Stimulated activated CD8-positive, alpha-beta memory T cell treated with anti-CD3 and anti-CD28 coated beads, Interleukin-12 subunit alpha, Interleukin-12 subunit beta, amount 100 ng/mL, for 24 hours (primary cell): ENCODE measurements around the gene SWSAP1.
"Not testable (repeated sequence)": the region's sequence is repeated elsewhere in the genome, so short reads cannot be mapped to it uniquely, and the experiment has no call there.

Source experiments
- DNase-seq: peaks from one replicate; pipeline ENCODE4 v3.0.0-alpha.2; 2020; ENCODE audit errors: extremely low read depth

SWSAP1 gene

DNA sequence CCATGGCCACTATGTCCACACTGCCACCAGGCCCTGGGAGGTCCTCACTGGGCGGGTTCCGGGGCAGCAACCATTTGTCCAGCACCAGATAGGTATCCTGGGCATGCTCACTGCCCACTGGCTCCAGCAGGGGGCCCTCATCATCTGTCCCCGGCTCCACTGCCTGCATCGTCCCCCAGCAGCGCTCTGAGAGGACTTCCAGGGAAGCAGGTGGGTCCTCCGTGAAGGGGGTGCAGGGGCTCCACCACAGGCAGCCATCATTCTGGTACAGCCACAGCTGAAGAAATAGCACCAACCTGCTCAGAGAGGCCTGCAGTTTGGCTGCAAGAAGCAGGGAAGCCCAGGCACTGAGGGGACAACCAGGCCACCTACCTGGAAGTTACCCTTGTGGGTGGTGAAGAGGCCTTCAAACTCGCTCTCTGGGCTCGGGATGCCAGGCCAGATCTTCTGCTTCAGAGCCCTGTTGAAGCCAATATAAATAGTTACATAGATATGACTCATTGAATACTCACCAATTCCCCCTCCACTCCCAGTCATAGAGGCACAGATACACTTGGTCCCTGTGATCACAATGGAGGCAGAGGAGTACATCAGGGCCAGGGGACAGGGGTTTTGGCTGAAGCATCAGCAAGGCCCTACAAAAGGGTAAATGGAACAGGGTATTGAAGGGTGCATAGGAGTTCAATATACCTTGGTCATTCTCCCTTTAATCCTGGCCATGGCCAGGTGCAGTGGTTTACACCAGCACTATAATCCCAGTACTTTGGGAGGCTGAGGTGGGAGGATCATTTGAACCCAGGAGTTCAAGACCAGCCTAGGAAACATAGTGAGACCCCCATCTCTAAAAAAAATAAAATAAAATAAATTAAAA is 4.1 kb downstream of the SWSAP1 start:
- DNase-seq: no peak

DNA sequence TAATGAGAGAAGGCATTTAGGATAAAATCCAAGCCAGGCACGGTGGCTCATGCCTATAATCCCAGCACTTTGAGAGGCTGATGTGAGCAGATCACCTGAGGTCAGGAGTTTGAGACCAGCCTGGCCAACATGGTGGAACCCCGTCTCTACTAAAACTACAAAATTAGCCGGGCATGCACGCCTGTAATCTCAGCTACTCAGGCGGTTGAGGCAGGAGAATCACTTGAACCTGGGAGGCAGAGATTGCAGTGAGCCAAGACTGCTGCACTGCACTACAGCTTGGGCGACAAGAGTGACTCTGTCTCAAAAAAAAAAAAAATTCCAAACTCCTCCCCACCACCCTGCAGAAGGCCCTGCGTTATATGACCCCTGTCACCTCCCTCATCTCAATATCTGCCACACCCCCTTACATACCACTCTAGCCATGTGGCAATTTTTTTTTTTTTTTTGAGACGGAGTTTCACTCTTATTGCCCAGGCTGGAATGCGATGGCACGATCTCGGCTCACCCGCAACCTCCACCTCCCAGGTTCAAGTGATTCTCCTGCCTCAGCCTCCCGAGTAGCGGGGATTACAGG is 4.9 kb downstream of the SWSAP1 start:
- DNase-seq: not testable (repeated sequence)

DNA sequence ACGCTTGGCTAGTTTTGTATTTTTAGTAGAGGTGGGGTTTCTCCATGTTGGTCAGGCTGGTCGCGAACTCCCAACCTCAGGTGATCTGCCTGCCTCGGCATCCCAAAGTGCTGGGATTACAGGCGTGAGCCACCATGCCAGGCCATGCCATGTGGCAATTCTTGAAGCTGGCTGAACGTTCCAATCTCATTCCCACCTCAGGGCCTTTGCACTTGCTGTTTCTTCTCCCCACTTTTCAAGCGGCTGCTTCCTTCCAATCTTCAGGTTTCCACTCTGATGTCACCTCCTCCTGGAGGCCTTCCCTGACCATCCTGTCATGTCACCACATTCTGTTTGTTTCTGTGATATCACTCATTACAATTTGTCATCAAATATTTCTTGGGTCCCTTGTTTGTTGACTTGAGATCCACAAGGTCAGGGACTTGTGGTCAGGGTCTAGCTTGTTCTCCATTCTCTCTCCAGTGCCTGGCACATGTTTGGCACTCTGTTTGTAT is 5.4 kb downstream of the SWSAP1 start:
- DNase-seq: no peak

DNA sequence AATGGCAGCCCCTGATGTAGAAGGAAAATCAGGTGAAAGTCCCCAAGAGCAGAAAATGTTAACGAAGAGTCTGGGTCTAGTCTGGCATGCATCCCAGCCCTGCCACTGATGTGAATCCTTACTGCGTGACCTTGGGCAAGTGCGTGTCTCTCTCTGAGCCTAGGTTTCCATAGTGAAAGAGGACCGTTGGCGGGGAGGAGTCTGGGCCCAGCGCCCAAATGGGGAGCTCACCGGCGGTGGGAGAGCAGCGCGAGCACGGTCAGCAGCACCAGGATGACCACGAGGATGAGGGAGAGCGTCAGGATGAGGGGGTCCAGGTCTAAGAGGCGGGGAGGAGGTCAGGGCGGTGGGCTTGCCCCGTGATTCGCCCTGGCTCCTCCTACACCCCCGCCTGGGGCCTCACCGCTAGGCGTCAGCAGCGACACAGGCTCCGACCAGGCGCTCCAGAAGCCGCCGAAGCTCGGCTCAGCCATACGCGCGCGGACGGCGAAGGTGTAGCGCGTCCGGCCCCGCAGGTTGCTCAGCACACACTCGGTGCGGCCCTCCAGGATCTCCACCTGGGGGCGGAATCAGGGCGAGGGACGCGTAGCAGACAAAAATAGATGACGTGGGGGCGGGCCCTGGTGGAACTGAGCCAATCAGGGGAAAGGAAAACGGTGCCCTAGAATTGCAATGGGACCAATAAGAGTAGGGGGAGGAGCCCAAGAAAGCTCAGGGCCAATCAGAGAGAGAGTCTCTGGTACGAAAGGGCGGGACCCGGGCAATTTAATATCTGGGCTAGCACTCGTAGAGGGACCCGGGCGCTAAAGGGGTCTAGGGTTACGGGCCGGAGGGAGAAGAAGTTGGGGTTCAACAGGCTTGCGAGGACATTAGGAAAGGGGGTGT is 6.4 kb downstream of the SWSAP1 start:
- DNase-seq: peak; percentile 82

DNA sequence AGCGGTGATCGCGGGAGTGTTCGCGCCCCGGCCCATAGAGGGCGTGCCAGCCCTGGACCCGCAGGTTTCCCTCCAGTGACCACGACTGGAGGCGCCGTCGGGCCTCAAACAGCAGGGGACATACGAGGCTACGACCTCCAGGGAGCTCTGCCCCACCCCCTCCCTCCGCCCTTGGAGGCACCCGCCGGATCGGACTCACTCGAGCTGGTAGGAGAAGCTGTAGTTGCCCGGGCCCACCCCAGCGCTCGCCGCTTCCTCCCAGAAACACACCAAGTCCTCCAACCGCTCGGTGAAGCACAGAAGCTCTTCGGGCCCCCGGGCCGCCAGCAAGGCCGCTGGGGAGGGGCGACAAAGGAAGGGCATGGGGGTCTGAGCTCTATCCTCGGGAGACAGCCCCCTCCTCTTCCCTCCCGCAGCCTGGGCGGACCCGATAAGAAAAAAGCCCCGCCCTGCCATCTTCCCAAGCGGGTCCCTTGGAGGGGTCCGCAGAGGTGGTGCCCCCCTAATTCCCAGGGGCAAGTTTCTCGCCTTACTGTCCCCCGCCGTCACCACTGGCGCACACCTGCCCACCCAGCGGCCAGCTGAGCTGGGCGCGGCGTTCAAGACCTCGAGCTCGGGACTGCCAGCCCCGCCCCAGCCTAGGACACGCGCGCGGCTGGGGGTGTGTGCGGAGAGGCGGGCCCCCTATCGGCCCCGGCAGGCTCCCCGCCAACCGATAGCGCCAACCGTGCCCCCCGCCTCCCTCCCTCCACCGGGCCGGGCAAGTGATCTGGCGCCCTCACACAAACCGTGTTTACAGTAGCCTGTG is 8.6 kb downstream of the SWSAP1 start:
- DNase-seq: no peak

DNA sequence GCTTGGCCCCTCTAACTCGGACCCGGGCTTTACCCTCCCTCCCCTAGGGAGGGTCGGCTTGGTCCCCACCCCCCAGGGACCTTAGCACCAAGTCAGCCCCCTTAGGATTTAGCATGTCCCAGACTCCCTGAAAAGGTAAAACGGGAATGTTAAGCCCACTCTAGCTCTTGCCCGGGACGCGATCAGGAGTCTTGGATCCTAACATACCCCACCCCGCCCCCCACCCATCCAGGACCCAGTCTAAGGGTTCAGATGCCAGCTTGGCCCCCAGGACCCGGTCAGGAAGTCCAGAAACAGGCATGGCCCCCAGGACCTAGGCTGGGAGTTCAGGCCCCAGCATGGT is 9.2 kb downstream of the SWSAP1 start:
- no peak for DNase-seq

DNA sequence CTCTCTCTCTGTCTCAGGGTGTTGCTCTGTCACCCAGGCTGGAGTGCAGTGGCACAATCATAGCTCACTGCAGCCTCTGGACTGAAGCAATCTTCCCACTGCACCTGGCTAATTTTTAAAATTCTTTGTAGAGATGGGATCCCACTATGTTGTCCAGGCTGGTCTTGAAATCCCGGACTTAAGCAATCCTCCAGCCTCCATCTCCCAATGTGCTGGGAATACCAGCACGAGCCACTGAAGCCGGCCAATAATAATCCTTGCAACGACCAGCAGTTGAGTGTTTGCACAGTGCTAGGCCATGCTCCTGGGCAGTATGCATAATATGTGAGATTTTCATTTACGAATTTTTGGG is 10.3 kb downstream of the SWSAP1 start:
- no peak for DNase-seq

DNA sequence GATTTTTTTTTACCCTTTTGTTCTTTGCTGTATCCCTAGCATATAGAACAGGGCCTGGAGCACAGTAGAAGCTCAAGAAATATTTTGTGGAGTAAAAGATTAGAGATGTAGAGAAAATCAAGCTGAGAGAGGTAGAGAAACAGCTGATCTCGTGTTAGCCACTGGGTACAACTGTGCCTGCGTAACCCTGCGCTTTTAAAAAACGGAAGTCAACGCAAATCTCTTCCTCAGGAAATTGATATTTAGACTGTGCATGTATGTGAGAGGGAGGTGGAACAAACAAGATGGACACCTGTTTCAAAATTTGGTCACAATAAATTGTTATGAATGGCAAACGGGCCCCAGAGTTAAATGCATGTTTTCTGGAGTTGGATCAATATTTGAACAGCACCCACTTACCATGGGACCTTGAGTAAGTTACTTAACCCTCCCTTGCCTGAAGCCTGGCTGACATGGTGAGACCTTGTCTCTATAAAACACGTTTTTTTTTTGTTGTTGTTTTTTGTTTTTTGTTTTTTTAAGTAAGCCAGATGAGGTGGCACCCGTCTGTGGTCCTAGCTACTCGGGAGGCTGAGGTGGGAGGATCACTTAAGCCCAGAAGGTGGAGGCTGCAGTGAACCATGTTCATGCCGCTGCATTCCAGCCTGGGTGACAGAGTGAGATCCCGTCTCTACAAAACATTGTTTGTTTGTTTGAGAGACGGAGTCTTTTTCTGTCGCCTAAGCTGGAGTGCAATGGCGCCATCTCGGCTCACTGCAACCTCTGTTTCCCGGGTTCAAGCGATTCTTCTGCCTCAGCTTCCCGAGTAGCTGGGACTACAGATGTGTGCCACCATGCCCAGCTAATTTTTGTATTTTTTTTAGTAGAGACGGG is 12.9 kb downstream of the SWSAP1 start:
- DNase-seq: no peak

DNA sequence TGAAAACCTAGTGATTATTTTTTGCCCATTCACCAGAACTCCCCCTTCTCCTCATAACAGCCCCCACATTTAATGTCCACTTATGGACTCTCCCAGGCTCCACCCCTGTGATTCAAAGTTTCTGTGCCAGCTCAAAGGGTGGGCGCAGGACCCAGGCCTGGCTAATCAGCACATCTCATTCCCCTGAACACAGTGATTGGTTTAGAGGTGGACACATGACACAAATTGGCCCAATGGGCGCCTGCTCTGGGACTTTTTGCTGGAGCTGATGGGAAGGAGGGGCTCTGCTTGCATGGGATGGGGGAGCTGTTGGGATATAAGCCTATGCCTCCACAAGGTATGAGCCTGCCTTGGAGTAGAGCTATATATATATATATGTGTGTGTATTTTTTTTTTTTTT is 15.9 kb downstream of the SWSAP1 start:
- no peak for DNase-seq

DNA sequence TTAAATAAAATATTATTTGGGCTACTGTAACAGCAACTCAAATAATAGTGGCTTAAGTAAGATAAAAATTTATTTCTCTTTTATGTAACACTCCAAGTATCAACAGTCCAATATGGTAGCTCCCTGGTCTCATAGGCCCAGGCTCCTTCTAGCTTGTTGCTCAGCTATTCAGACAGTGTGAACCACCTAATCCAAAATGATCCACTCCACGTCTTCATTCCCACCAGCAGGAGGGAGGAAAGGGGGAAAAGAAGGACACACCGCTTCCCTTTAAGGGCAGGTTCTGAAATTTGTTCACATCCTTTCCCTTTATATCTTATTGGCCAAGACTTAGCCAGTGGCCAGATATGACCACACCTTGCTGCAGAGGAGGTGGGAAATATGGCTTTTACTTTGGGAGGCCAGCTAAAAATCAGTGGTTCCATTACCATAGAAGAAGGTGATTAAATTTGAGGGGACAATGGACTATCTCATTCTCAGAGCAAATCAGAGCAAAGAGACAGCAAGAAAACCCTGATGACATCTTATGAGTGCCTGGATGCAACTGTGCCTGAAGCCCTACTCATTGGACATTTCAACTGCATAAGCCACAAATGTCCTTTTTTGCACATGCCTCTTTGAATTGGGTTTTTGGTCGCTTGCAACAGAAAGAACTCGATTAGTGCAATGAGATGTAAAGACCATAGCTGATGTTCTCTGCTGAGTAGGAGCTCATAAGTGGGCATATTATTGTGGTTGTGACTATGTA is 16.6 kb downstream of the SWSAP1 start:
- no peak for DNase-seq

DNA sequence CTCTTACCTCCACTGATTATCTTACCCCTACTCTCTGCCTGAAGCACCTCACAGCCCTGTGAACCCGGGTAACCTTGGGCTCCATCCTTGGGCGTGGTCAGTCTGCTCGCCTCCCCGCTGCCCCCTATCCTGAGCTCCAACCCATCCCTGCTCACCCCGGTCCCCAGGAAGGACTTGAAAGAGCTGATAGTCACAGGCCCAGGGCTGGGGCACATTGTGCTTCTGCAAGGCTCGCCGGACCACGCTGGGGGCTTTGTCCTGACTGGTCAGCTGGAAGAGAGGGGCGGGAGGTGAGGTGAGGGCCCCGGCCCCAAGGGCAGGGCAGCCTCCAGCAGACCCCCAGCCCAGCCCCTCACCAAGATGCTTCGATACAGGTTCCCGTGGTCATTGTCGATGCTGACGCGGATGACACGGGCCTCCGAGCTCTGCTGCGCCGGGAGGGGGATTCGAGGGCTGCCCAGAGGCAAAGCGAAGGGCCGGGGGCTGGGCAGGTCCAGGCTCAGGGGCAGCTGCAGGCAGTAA is 22.7 kb downstream of the SWSAP1 start:
- DNase-seq: no peak

DNA sequence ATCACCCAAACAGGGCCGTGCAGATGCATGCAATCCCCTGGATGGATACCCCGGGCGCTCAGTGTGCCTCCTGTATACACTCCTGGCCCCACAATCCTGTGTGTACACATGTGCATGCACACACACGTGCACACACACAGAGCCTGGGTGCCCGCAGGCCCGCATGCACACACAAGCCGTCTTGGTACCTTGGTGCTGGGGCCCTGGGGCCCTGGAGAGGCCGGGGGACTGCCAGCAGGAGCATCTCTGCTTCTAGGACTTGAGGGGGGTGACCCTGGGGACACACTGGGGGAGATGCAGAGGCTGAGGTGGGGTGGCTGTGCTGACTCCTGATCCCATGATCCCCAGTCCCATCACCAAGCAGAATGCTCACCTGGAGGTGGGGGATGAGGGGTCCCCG is 25.2 kb downstream of the SWSAP1 start:
- DNase-seq: no peak

DNA sequence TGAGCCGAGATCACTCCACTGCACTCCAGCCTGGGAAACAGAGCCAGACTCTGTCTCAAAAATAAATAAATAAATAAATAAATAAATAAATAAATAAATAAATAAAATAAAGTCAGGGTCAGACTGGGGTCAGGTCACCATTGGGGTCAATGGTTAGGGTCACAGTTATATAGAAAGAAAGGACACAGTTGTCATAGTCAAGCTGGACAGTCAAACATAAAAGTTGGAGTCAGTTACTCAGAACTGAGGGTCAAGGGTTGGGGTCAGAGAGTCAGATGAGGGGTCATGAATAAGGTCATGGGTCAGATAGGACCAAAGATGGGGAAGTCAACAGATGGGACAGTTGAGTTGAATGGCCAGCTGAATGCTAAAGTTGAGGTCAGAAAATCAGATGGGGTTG is 26.3 kb downstream of the SWSAP1 start:
- DNase-seq: no peak

DNA sequence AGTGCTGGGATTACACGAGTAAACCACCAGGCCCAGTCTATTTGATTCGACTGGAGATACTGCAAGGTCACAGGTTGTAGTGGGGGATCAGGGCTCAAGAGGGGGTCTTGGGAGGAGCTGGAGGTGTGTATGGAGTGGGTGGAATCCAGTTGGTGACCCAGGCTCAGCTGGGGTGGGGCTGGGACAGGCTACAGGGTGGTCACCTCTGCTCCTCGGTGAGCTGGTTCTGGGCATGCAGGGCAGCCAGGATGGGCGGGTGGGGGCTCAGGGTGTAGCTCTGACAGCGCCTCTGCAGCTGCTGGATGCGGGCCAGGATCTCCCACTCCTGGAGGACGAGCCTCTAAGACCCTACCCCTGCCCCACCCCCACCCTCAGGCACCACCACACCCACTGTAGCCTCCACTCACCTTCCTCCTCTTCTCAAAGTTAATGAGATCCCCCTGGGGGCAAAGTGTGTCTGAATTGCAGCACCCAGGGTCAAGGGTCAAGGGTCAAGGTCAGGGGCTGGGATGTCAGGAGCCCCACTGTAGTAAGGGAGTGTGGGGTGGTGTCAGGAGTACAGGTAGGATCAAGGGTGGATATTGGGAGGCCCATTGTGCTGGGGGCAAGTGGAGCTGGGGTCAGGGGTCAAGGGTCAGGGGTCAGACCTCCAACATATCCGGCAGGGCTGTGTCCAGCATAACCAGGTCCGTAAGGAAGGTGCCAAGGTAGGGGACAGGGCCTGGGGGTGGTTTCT is 27.5 kb downstream of the SWSAP1 start:
- DNase-seq: no peak

DNA sequence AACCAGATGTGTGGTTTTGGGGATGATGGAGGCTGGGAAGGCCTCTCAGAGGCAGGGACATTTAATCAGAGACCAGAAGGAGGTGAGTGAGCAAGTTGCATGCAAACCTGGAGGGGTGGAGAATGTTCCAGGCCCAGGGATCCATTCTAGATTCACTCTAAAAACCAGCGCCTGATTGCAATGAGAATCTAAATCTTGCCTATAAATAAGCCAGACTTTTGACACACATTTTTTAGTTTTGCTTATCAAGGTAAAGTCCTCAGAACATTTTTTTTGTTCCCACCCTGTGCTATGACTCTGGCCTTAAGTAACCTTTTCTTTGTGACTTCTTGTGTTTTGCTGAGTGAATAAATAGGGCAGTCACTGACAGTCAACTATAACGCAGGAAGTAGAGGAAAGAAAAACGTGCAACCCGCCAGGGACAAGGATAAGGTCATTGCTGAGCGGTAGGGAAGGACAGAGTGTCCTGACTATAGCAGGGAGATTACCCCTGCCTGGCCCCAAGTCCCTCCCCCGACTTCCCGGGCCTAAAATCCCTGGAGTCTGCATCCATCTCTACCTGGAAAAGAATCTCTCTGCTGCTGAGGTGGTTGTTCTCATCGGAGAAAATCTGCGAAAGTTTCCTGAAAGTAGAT is 30.2 kb downstream of the SWSAP1 start:
- DNase-seq: no peak

DNA sequence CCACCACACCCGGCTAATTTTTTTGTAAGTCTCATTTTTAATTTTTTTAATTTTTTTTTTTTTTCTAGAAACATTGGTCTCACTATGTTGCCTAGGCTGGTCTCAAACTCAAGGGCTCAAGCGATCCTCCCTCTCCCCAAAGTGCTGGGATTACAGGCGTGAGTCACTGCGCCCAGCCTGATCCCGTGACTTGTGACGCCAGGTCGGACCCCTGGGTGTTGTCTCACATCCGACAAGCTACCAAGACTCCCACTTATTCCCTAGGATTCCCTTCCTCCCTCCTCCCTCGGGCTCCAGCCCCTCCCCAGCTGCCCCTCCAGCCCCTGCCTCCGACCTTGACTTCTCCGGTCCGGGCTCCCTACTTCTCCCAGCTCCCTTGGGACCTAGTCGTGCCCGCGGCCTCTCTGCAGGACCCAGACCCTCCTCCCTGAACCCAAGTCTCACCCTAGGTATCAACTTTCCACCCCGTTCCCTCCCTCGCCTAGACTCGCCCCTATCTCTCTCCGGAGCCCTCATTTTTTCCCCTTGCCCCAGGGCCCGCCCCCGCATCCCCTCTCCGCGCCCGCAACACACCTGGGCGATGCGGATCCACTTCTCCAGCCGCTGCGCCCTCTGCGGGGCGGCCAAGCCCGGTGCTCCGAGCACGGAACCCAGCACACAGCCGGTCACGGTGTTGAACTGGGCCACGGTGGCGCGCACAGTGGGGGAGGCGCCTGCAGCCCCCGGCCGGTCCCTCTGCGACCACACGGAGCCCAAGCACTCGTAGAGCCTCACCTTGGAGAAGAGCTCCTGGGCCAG is 31.6 kb downstream of the SWSAP1 start:
- DNase-seq: no peak

DNA sequence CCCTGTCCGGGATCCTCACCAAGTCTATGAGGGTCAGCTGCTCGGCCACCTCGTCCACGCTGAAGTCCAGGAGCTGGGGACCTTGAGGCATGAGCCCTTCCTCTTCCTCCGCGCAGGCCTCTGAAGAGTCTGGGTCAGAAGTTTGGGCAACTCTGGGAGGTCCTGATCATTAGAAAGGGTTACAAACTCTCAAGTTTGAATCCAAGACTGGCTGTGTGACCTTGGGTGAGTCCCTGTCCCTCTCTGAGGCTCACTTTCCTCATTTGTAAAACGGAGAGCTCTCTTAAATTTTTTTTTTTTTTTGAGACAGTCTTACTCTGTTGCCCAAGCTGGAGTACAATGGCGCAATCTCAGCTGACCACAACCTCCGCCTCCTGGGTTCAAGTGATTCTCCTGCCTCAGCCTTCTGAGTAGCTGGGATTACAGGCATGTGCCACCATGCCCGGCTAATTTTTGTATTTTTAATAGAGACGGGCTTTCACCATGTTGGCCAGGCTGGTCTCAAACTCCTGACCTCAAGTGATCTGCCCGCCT is 32.3 kb downstream of the SWSAP1 start:
- DNase-seq: not testable (repeated sequence)
